HCT116 (cell line): Measurements from ENCODE around the gene GALNS. TPM values are rescaled to one million over a fixed set of nuclear protein-coding genes. Genes with fewer than 3 reads are reported as not detected.

Source experiments
- ATAC-seq: fragments of 200-7000 bp; cut with Tn5 transposase; 2 replicates; pipeline ENCODE4 v1.9.1; 2020; ENCODE audit warnings: mild to moderate bottlenecking, moderate library complexity
- BruUV-seq: library from RNA; stranded (reverse); fragments of 400-500 nt; replicated peaks from 2 replicates; lab custom pipeline; 2021; lab: Mats Ljungman, UMichigan
- CTCF ChIA-PET: fragments of 300-600 bp; sonication (Branson Sonifier 250); formaldehyde crosslinking; loops from one replicate; lab custom pipeline; 2021; ENCODE audit warnings: antibody characterized with exemption; lab: Charles Lee
- POLR2A ChIA-PET: fragments of 300-600, 350-600 bp; sonication (Branson Sonifier 250); formaldehyde crosslinking; loops from one replicate; lab custom pipeline; 2021; ENCODE audit warnings: antibody characterized with exemption; lab: Charles Lee
- RAD21 ChIA-PET, 2 experiments: fragments of 300-600 bp; sonication (Branson Sonifier 250); formaldehyde crosslinking; loops; one replicate each; lab custom pipeline; 2023; ENCODE audit warnings: low total read pairs in 2 of 2; ENCODE audit not compliant: uncharacterized antibody in 2 of 2, unreplicated experiment in 2 of 2, low non-redundant PET in 1 of 2; lab: Charles Lee
- DNase-seq: peaks from one replicate; pipeline ENCODE4 v3.0.0-alpha.2; 2010; ENCODE audit warnings: low read depth, low spot score
- H2AFZ ChIP-seq: fragments of 200-600 bp; shearing (Covaris generic), sonication (generic); 2 replicates; pipeline ENCODE4 v1.6.1; 2017; ENCODE audit warnings: low read depth, mixed run types, mixed read lengths, antibody characterized with exemption, low read length; ENCODE audit not compliant: poor library complexity, severe bottlenecking
- H3K27ac ChIP-seq: 2 replicates; pipeline ENCODE4 v1.5.1; 2012; ENCODE audit warnings: low read depth, low read length
- H3K27me3 ChIP-seq: fragments of 200-600 bp; sonication (generic); 2 replicates; pipeline ENCODE4 v1.6.1; 2016; ENCODE audit warnings: mixed run types, low read length, mixed read lengths; ENCODE audit not compliant: insufficient read depth
- H3K36me3 ChIP-seq, 2 experiments: fragments of 200-500 bp in 1 of 2; fragments of 200-600 bp in 1 of 2; sonication (Bioruptor generic) in 1 of 2; sonication (generic) in 1 of 2; 2 replicates each; pipeline versions ENCODE4 v1.5.1 to v1.6.1; 2014 to 2016; ENCODE audit warnings: low read length in 2 of 2, inconsistent platforms in 1 of 2, mixed read lengths in 1 of 2, mixed run types in 1 of 2; ENCODE audit not compliant: insufficient read depth in 2 of 2, control insufficient read depth in 1 of 2
- H3K4me1 ChIP-seq, 2 experiments: fragments of 200-600 bp in 1 of 2; sonication (generic) in 1 of 2; 2 replicates each; pipeline versions ENCODE4 v1.5.1 to v1.6.1; 2012 to 2017; ENCODE audit warnings: low read length in 2 of 2, inconsistent platforms in 1 of 2, mild to moderate bottlenecking in 1 of 2, mixed read lengths in 1 of 2, mixed run types in 1 of 2, moderate library complexity in 1 of 2; ENCODE audit not compliant: insufficient read depth in 2 of 2, control insufficient read depth in 1 of 2
- H3K4me2 ChIP-seq: fragments of 200-600 bp; sonication (generic); 2 replicates; pipeline ENCODE4 v1.6.1; 2017; ENCODE audit warnings: mixed run types, low read length, mixed read lengths
- H3K4me3 ChIP-seq, 2 experiments: fragments of 200-600 bp in 1 of 2; sonication (generic) in 1 of 2; replicated peaks in 1 of 2; 2 replicates each; pipeline ENCODE4 v1.5.1; 2011 to 2016; ENCODE audit warnings: low read length in 2 of 2, control low read depth in 1 of 2, low read depth in 1 of 2, mild to moderate bottlenecking in 1 of 2, mixed read lengths in 1 of 2, mixed run types in 1 of 2
- H3K79me2 ChIP-seq: fragments of 200-600 bp; sonication (generic); 2 replicates; pipeline ENCODE4 v1.6.1; 2017; ENCODE audit warnings: mild to moderate bottlenecking, mixed run types, low read length, moderate library complexity, mixed read lengths; ENCODE audit not compliant: insufficient read depth
- H3K9ac ChIP-seq: fragments of 200-600 bp; sonication (generic); 2 replicates; pipeline ENCODE4 v1.6.1; 2016; ENCODE audit warnings: low read length, mixed read lengths
- H3K9me2 ChIP-seq: fragments of 200-600 bp; sonication (generic), shearing (Covaris generic); 2 replicates; pipeline ENCODE4 v1.6.1; 2017; ENCODE audit warnings: mixed run types, mild to moderate bottlenecking, moderate library complexity; ENCODE audit not compliant: insufficient read depth
- H3K9me3 ChIP-seq, 2 experiments: fragments of 200-500 bp in 1 of 2; fragments of 200-600 bp in 1 of 2; sonication (Bioruptor generic) in 1 of 2; sonication (generic) in 1 of 2; 2 replicates each; pipeline ENCODE4 v1.6.1; 2014 to 2017; ENCODE audit warnings: low read length in 2 of 2, mixed read lengths in 2 of 2, inconsistent platforms in 1 of 2, low read depth in 1 of 2, mild to moderate bottlenecking in 1 of 2, mixed run types in 1 of 2, moderate library complexity in 1 of 2; ENCODE audit not compliant: control insufficient read depth in 1 of 2, insufficient read depth in 1 of 2
- H4K20me1 ChIP-seq: fragments of 200-600 bp; sonication (generic), shearing (Covaris generic); 2 replicates; pipeline ENCODE4 v1.6.1; 2017; ENCODE audit warnings: mixed run types, mild to moderate bottlenecking, moderate library complexity; ENCODE audit not compliant: insufficient read depth
- EGR1 ChIP-seq: IDR thresholded peaks from 2 replicates; pipeline ENCODE4 v1.6.1; 2012; ENCODE audit warnings: low read depth
- POLR2AphosphoS5 ChIP-seq: IDR thresholded peaks from 2 replicates; pipeline ENCODE4 v1.6.1; 2011; ENCODE audit warnings: mild to moderate bottlenecking, low read depth, low read length, moderate library complexity
- RAD21 ChIP-seq: IDR thresholded peaks from 2 replicates; pipeline ENCODE4 v1.6.1; 2012; ENCODE audit warnings: low read depth, mild to moderate bottlenecking
- SRF ChIP-seq: IDR thresholded peaks from 2 replicates; pipeline ENCODE4 v1.6.1; 2012; ENCODE audit warnings: low read depth
- ZNF274 ChIP-seq: fragments of 200-500 bp; sonication (Bioruptor generic); IDR thresholded peaks from 2 replicates; pipeline ENCODE4 v1.6.1; 2014; ENCODE audit warnings: mild to moderate bottlenecking, low read depth, low read length, inconsistent platforms
- intact Hi-C: fragments of 100-400 bp; cut with micrococcal nuclease; formaldehyde crosslinking; loops from 2 replicates; pipeline ENCODE4 v1.10.0; 2022
- total RNA-seq: library from RNA; stranded (reverse); gene quantifications from one replicate; pipeline ENCODE4 v1.2.1, GENCODE V29; 2021; ENCODE audit not compliant: unreplicated experiment
- TF ChIP-seq, protein P1 (sequence below): IDR thresholded peaks from 2 replicates; pipeline ENCODE4 v1.6.1; 2012
- TF ChIP-seq, protein P2 (sequence below): IDR thresholded peaks from 2 replicates; pipeline ENCODE4 v1.6.1; 2011; ENCODE audit warnings: mild to moderate bottlenecking, low read length, moderate library complexity; ENCODE audit not compliant: insufficient replicate concordance; ENCODE audit errors: extremely low read depth

GALNS gene
- total RNA-seq, 1 experiment from 2014 or later: 44.6 TPM

DNA sequence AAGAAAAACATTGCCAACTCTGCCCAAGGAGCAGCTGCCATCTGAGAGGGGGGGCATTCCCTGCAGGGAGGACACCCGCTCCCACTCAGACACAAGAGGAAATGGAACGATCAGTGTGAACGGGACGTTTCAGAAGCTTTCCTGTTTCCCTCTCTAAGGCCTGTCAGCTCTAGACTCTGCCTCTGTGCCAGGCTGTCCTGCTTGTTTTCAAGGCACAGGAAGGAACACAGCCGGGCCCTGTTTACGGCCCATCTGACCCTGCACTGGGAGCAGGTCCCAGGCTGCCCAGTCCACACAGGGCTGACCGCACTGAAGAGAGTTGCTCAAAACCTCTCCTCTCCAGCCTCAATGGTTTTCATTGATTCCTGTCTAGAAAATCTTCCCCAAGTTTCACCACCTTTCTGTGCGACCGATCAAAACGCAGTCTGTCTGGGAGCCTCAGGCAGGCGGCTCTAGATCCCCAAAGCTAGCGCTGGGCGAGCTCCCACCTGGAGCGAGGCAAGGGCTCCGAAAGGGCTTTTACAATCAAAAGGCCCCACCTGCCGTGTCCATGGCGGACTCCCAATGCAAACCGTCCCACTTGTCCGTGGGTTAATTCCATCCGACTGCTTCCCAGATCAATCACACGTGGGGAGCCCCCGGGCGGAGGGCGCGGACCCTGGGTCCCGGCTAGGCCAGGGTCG lies 73.2 kb downstream of the GALNS start:
- ChIA-PET RAD21 (no interaction called here), CTCF (interaction anchor here (1.9 to 8.9 kb wide), 3 partner anchors 13 to 46 kb away, joined by 4 to 59 read pairs (median 6); no protein-coding TSS in a partner anchor), POLR2A (interaction anchor here (1.0 to 4.3 kb wide), 5 partner anchors 11 to 19 kb away, joined by 4 to 22 read pairs (median 8); no protein-coding TSS in a partner anchor)
- peaks cover 64% of the 10 kb centered on the region for H3K79me2 ChIP-seq
- BruUV-seq: TSS peak; percentile 57
- no peaks in the 10 kb centered on the region for H3K27me3 ChIP-seq
- H3K27ac ChIP-seq: peak overlapping the region; percentile 91
- peak overlapping the region; percentile 69 to 82 for H3K4me3 ChIP-seq
- H4K20me1 ChIP-seq: peaks cover 11% of the 10 kb centered on the region; the same call in 1 of the 2 replicates
- DNase-seq (no peak), ATAC-seq (no peak)
- intact Hi-C loops: loop anchor here (2.0 kb wide), 3 partner anchors 19 to 47 kb away; partner anchors contain the start of gene CDT1
- H3K36me3 ChIP-seq: no peaks in the 10 kb centered on the region; a peak in 1 of 4 replicates
- TF ChIP-seq ZNF274 (no peak), RAD21 (no peak), EGR1 (no peak), POLR2AphosphoS5 (peak; percentile 23; the same call in 1 of the 2 replicates), SRF (no peak)
- TF ChIP-seq, protein P1, sequence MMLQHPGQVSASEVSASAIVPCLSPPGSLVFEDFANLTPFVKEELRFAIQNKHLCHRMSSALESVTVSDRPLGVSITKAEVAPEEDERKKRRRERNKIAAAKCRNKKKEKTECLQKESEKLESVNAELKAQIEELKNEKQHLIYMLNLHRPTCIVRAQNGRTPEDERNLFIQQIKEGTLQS: no peak
- TF ChIP-seq, protein P2, sequence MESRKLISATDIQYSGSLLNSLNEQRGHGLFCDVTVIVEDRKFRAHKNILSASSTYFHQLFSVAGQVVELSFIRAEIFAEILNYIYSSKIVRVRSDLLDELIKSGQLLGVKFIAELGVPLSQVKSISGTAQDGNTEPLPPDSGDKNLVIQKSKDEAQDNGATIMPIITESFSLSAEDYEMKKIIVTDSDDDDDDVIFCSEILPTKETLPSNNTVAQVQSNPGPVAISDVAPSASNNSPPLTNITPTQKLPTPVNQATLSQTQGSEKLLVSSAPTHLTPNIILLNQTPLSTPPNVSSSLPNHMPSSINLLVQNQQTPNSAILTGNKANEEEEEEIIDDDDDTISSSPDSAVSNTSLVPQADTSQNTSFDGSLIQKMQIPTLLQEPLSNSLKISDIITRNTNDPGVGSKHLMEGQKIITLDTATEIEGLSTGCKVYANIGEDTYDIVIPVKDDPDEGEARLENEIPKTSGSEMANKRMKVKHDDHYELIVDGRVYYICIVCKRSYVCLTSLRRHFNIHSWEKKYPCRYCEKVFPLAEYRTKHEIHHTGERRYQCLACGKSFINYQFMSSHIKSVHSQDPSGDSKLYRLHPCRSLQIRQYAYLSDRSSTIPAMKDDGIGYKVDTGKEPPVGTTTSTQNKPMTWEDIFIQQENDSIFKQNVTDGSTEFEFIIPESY: no peak
- H3K9ac ChIP-seq: peak overlapping the region; percentile 94
- H2AFZ ChIP-seq: no peak overlapping the region
- H3K4me1 ChIP-seq: peaks cover 41 to 51% of the 10 kb centered on the region in 2 experiments
- H3K4me2 ChIP-seq: peak overlapping the region; percentile 92
- H3K9me3 ChIP-seq: no peaks in the 10 kb centered on the region
- H3K9me2 ChIP-seq: no peaks in the 10 kb centered on the region
